ENCODE measurements around the gene CCDC33. TPM values are rescaled to one million over a fixed set of nuclear protein-coding genes. Genes with fewer than 3 reads are reported as not detected.
A peak's percentile ranks its signal among the peaks of the same experiment; 100 is the strongest.

CCDC33 gene
- total RNA-seq, 2 donors from 2014 or later, result 0.10 to 0.21 TPM

GRCh38 chr15:74291101-74292071 is 55.3 kb downstream of the CCDC33 start:
- H3K4me1 ChIP-seq, result no peaks in the 10 kb centered on the region
- H3K9ac ChIP-seq (ENCODE audit: low read depth in 2 of 2, low read length in 2 of 2), result no peak overlapping the region
- intact Hi-C loops (cut with DNase I), result no loop called here
- H3K4me3 ChIP-seq, result no peak overlapping the region
- no peaks in the 10 kb centered on the region for H3K36me3 ChIP-seq
- no peak for TF ChIP-seq CTCF (IDR thresholded peaks at IDR 0.05)
- no peaks in the 10 kb centered on the region for H3K27me3 ChIP-seq
- DNase-seq, result peak; percentile 72
- H3K9me3 ChIP-seq, result no peaks in the 10 kb centered on the region
- no peak overlapping the region for H3K27ac ChIP-seq

GRCh38 chr15:74293021-74293810 is 57.1 kb downstream of the CCDC33 start:
- H3K4me1 ChIP-seq, result no peaks in the 10 kb centered on the region
- no peaks in the 10 kb centered on the region for H3K27me3 ChIP-seq
- H3K9me3 ChIP-seq, result no peaks in the 10 kb centered on the region
- H3K36me3 ChIP-seq, result no peaks in the 10 kb centered on the region
- no peak for DNase-seq
- H3K9ac ChIP-seq (ENCODE audit: low read depth in 2 of 2, low read length in 2 of 2), result no peak overlapping the region
- intact Hi-C loops (cut with DNase I), result no loop called here
- H3K27ac ChIP-seq, result no peak overlapping the region
- TF ChIP-seq CTCF (IDR thresholded peaks at IDR 0.05), result no peak
- H3K4me3 ChIP-seq, result no peak overlapping the region

GRCh38 chr15:74294010-74294409 is 57.9 kb downstream of the CCDC33 start:
- no peak overlapping the region for H3K9ac ChIP-seq (ENCODE audit: low read depth in 2 of 2, low read length in 2 of 2)
- TF ChIP-seq CTCF (IDR thresholded peaks at IDR 0.05), result no peak
- H3K27ac ChIP-seq, result no peak overlapping the region
- no peaks in the 10 kb centered on the region for H3K4me1 ChIP-seq
- H3K27me3 ChIP-seq, result no peaks in the 10 kb centered on the region
- intact Hi-C loops (cut with DNase I), result no loop called here
- DNase-seq, result no peak
- no peaks in the 10 kb centered on the region for H3K36me3 ChIP-seq
- no peak overlapping the region for H3K4me3 ChIP-seq
- H3K9me3 ChIP-seq, result no peaks in the 10 kb centered on the region

GRCh38 chr15:74295800-74296199 is 59.7 kb downstream of the CCDC33 start:
- no peak for DNase-seq
- no peaks in the 10 kb centered on the region for H3K27me3 ChIP-seq
- H3K4me3 ChIP-seq, result no peak overlapping the region
- H3K27ac ChIP-seq, result no peak overlapping the region
- no peaks in the 10 kb centered on the region for H3K4me1 ChIP-seq
- no peaks in the 10 kb centered on the region for H3K36me3 ChIP-seq
- TF ChIP-seq CTCF (IDR thresholded peaks at IDR 0.05), result no peak
- no peak overlapping the region for H3K9ac ChIP-seq (ENCODE audit: low read depth in 2 of 2, low read length in 2 of 2)
- intact Hi-C loops (cut with DNase I), result no loop called here
- no peaks in the 10 kb centered on the region for H3K9me3 ChIP-seq

GRCh38 chr15:74297887-74298286 is 61.8 kb downstream of the CCDC33 start:
- Histone ChIP-seq H3K27me3 (no peaks in the 10 kb centered on the region), H3K4me1 (no peaks in the 10 kb centered on the region)
- DNase-seq, result no peak

More at GRCh38 chr15:74297887-74298286, 61.8 kb downstream of the CCDC33 start:
- Histone ChIP-seq H3K9ac (ENCODE audit: low read depth in 2 of 2, low read length in 2 of 2) (no peak overlapping the region), H3K4me3 (no peak overlapping the region), H3K9me3 (no peaks in the 10 kb centered on the region), H3K36me3 (no peaks in the 10 kb centered on the region), H3K27ac (no peak overlapping the region)
- TF ChIP-seq CTCF (IDR thresholded peaks at IDR 0.05), result no peak
- intact Hi-C loops (cut with DNase I), result no loop called here

Measured in colonic mucosa (tissue), 4 donors.